Amniotic epithelial cell (primary cell): ENCODE results near the gene ERCC1.

Source experiments
- DNase-seq: peaks from one replicate; pipeline ENCODE4 v3.0.0-alpha.2; 2010; ENCODE audit warnings: low read depth

Gene ERCC1

GRCh38 chr19:45364696-45365095 lies 59.0 kb downstream of the ERCC1 start:
- DNase-seq, result no peak

- no peak for DNase-seq
Observed at GRCh38 chr19:45363861-45364459, 59.8 kb downstream of the ERCC1 start.

- no peak for DNase-seq
Observed at GRCh38 chr19:45362291-45362690, 61.4 kb downstream of the ERCC1 start.

- no peak for DNase-seq
Observed at GRCh38 chr19:45361608-45362007, 62.1 kb downstream of the ERCC1 start.

- no peak for DNase-seq
Observed at GRCh38 chr19:45358213-45358792, 65.4 kb downstream of the ERCC1 start.

- DNase-seq, result no peak
Observed at GRCh38 chr19:45357445-45357783, 66.3 kb downstream of the ERCC1 start.
